GM19397 (cell line): ENCODE measurements around the gene TJP3.

Experiments
- ATAC-seq: cut with Tn5 transposase; IDR thresholded peaks from one replicate; pipeline ENCODE4 v1.9.1; 2021; ENCODE audit warnings: mild to moderate bottlenecking, moderate library complexity; ENCODE audit not compliant: unreplicated experiment

TJP3 gene

DNA sequence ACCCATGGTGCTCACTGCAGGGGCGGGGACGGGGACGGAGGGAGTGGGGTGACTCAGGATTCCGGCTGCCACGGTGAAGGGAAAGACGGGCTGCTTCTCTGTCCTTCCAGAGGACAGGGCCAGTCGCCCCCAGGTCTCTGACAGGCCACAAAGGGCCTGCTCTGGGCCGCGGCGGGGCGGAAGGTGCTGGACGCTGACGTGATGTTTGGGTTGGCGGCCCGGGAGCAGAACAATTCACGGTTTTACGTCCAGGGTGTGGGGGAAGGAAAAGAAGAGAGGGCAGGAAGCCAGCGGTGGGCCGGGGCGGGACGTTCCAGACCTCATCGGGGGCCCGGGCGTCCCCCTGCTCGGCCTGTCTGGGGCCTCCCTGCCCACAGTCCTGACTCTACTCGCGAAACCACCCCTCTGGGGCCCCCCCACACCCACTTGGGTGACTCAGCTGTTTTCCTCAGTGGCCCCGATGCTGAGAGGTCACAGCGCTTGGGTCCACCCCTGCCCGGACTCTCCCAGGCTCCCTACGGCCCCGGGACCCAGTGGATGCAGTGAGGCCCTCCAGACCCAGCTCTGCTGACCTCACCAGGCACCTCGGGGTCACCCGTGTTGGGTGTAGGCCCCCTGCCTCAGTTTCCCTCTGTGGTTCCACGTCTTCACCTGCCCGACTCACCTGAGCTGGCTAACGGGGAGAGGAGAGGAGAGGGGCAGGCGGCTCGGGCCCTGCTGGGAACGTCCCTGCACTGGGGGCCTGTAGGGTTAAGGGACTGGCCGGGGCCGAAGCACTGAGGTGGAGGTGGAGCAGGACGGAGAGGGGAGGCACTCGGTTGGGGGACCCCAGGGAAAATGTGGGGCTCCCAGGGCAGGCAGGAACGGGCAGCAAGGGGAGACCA lies 37.1 kb upstream of the TJP3 start:
- no peak for ATAC-seq

DNA sequence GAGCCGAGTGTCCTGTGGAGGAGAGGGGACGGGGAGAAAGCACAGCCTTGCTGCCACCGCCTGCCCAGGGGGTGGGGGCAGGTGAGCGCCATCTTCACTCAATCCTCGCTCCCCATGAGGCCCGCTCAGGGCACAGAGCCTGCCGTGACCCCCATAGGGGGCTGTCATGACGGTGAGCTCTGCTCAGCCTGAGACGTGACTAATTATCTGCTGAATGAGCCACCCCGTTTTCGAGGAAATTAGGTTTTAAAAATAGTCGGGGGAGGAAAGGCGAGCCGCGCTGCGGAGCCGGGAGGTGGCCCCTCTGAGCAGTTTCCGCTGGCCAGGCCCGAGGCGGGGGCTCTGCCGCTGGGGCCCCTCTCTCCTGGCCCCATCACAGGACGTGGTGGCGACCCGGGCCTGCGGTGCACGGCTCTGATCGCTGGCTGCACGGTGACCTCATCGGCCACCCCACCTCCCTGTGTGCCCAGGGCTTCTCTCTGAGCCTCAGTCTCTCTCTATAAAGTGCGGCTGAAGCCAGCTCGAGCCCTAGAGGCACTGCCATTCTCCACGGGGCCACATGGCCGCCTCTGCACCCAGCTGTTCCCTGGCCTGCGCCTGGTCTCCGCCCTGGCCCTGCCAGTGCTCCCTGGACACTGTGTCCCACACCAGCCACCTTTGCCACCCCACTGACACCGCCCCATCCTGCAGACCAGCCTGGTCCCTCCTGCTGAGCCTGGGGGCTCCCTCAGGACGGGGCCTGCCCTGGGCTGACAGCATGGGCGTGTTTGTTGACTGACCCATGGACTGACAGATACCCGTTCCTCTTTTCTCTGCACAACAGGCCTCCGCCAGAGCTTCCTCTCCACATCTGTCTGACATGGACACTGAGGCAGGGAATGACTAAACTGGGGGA lies 36.3 kb upstream of the TJP3 start:
- no peak for ATAC-seq

DNA sequence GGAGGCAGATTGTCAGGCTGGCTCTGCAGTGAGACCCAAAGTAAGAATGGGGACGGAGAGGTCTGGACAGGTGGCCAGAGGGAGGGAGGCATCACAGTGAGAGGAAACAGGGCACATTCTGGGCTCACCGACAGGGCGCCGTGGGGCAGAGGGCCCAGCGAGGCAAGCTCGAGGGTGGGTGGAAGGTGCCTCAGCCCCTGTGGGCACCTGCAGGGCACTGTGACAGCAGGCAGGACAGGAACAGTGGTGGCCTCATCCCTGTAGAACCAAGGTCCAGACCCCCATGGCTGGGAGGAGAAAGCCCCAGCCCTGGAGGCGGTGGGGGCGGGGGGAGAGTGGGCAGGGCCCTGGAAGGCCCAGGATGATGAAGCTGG lies 35.6 kb upstream of the TJP3 start:
- ATAC-seq, result no peak

- no peak for ATAC-seq
These were observed 35.2 kb upstream of the TJP3 start for GRCh38 chr19:3672993-3673392.

- no peak for ATAC-seq
These were observed 34.4 kb upstream of the TJP3 start for GRCh38 chr19:3673506-3674439.

DNA sequence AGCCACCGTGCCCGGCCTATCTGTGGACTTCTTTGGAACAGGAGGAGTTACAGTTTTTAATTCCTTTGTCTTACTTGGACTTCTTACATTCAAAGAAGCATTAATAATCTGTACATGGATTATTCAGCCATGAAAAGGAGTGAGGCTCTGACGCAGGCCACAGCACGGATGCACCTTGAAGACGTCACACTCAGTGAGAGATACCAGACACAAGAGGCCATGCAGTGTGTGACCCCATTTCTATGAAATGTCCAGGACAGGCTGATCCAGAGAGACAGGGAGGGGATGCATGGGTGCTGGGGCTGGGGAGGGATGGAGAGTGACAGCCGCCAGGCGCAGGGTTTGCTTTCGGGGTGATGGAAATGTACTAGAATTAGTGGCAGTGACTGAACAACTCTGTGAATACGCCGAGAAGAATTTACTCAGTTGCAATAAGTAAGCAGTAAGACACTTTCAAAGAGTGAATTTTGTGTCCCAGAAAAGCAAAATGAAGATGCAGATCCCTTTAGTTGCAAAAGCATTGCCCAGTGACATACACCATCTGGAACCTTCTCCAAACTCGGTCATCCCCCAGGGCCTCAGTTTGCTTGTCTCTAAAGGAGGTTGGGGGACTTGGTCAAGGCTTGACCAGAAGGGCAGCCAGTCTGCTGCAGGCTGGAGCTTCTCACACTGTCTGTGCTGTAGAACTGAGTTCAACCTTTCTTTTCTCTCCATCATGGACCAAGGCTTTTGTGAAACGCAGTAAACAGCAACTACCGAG lies 33.2 kb upstream of the TJP3 start:
- ATAC-seq, result no peak

DNA sequence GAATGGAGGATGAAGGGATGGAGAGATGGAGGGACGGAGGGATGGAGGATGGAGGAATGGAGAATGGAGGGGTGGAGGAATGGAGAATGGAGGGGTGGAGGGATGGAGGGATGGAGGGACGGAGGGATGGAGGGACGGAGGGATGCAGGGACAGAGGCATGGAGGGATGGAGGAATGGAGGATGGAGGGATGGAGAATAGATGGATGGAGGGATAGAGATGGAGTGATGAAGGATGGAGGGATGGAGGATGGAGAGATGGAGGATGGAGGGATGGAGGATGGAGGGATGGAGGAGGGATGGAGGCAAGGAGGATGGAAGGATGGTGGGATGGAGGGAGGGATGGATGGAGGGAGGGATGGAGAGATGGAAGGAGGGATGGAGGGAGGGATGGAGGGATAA lies 30.0 kb upstream of the TJP3 start:
- no peak for ATAC-seq

GRCh38 chr19:3679138-3679537 lies 29.0 kb upstream of the TJP3 start:
- no peak for ATAC-seq

- ATAC-seq, result no peak
These were observed 28.6 kb upstream of the TJP3 start for GRCh38 chr19:3679581-3679980.

GRCh38 chr19:3680939-3681338 lies 27.2 kb upstream of the TJP3 start:
- no peak for ATAC-seq

DNA sequence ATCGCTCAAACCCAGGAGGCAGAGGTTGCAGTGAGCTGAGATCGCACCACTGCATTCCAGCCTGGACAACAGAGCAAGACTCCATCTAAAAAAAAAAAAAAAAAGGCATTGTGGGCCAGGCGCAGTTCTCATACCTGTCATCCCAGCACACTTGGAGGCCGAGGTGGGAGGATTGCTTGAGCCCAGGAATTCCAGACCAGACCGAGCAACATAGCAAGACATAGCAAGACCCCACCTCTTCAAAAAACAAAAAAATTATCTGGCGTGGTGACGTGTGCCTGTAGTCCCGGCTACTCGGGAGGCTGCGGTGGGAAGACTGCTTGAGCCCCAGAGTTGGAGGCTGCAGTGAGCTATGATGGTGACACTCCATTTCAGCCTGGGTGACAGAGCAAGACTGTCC lies 25.9 kb upstream of the TJP3 start:
- no peak for ATAC-seq

- no peak for ATAC-seq
These were observed 25.3 kb upstream of the TJP3 start for GRCh38 chr19:3682741-3683404.

GRCh38 chr19:3683405-3684053 lies 24.7 kb upstream of the TJP3 start:
- ATAC-seq, result no peak

- ATAC-seq, result no peak
These were observed 23.9 kb upstream of the TJP3 start for GRCh38 chr19:3684054-3684816.

GRCh38 chr19:3684817-3685410 lies 23.3 kb upstream of the TJP3 start:
- ATAC-seq, result no peak

GRCh38 chr19:3687393-3687773 lies 20.8 kb upstream of the TJP3 start:
- ATAC-seq, result no peak

GRCh38 chr19:3687774-3688706 lies 20.1 kb upstream of the TJP3 start:
- no peak for ATAC-seq
